ENCODE measurements around the gene CRACDL.

DNA sequence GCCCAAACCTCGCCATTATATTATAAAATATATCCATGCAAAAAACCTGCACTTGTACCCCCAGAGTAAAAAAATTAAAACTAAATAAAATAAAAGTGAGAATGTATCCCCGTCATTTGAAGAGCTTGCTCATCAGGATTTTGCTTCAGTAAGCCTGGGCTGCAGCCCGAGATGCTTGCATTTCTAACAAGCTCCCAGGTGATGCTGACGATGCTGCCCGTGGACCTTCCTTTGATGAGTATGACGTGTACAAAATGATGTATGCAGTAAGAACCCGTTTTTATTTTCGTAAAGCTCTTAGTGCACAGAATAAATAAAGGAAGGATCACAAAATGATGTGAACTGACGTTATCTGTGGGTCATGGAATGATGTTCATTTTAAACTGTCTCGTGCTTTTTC, 63.5 kb downstream of the CRACDL start:
- TF ChIP-seq, protein P1, sequence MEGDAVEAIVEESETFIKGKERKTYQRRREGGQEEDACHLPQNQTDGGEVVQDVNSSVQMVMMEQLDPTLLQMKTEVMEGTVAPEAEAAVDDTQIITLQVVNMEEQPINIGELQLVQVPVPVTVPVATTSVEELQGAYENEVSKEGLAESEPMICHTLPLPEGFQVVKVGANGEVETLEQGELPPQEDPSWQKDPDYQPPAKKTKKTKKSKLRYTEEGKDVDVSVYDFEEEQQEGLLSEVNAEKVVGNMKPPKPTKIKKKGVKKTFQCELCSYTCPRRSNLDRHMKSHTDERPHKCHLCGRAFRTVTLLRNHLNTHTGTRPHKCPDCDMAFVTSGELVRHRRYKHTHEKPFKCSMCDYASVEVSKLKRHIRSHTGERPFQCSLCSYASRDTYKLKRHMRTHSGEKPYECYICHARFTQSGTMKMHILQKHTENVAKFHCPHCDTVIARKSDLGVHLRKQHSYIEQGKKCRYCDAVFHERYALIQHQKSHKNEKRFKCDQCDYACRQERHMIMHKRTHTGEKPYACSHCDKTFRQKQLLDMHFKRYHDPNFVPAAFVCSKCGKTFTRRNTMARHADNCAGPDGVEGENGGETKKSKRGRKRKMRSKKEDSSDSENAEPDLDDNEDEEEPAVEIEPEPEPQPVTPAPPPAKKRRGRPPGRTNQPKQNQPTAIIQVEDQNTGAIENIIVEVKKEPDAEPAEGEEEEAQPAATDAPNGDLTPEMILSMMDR (IDR thresholded peaks at IDR 0.05) = no peak
- TF ChIP-seq POLR2AphosphoS5 (IDR thresholded peaks at IDR 0.05) = no peak

Measured in prostate gland (tissue), 2 donors.